GM18858 (cell line): Measurements from ENCODE around the gene SV2C.

Experiments used
- ATAC-seq: cut with Tn5 transposase; IDR thresholded peaks from one replicate; pipeline ENCODE4 v1.9.1; 2021; ENCODE audit not compliant: unreplicated experiment

The SV2C gene

GRCh38 chr5:76376148-76376865 lies 293.1 kb downstream of the SV2C start:
- ATAC-seq: no peak

- no peak for ATAC-seq
These were observed 293.7 kb downstream of the SV2C start for GRCh38 chr5:76376866-76377230.

GRCh38 chr5:76378355-76378754 lies 295.2 kb downstream of the SV2C start:
- ATAC-seq: no peak

GRCh38 chr5:76379316-76379715 lies 296.1 kb downstream of the SV2C start:
- ATAC-seq: no peak

GRCh38 chr5:76379855-76380254 lies 296.7 kb downstream of the SV2C start:
- no peak for ATAC-seq

GRCh38 chr5:76380346-76381066 lies 297.3 kb downstream of the SV2C start:
- ATAC-seq: no peak

GRCh38 chr5:76383126-76383832 lies 300.1 kb downstream of the SV2C start:
- no peak for ATAC-seq

- no peak for ATAC-seq
These were observed 301.0 kb downstream of the SV2C start for GRCh38 chr5:76384189-76384588.

- no peak for ATAC-seq
These were observed 301.5 kb downstream of the SV2C start for GRCh38 chr5:76384705-76385104.

- ATAC-seq: no peak
These were observed 302.4 kb downstream of the SV2C start for GRCh38 chr5:76385540-76385939.

- ATAC-seq: no peak
These were observed 303.2 kb downstream of the SV2C start for GRCh38 chr5:76386360-76386759.

- no peak for ATAC-seq
These were observed 305.1 kb downstream of the SV2C start for GRCh38 chr5:76388236-76388635.

- ATAC-seq: no peak
These were observed 305.8 kb downstream of the SV2C start for GRCh38 chr5:76388791-76389512.

- no peak for ATAC-seq
These were observed 306.5 kb downstream of the SV2C start for GRCh38 chr5:76389513-76390154.

GRCh38 chr5:76391014-76391413 lies 307.8 kb downstream of the SV2C start:
- ATAC-seq: no peak

- ATAC-seq: no peak
These were observed 310.0 kb downstream of the SV2C start for GRCh38 chr5:76393035-76393680.

GRCh38 chr5:76397200-76397599 lies 314.0 kb downstream of the SV2C start:
- no peak for ATAC-seq

GRCh38 chr5:76399268-76399667 lies 316.1 kb downstream of the SV2C start:
- no peak for ATAC-seq

- no peak for ATAC-seq
These were observed 317.3 kb downstream of the SV2C start for GRCh38 chr5:76400466-76400865.

- ATAC-seq: peak; percentile 19
These were observed 318.6 kb downstream of the SV2C start for GRCh38 chr5:76401801-76402250.
